LNCaP clone FGC (cell line): ENCODE measurements around the gene TP73.

Experiments
- DNase-seq: peaks from one replicate; pipeline ENCODE4 v3.0.0-alpha.2; 2011; ENCODE audit warnings: low read depth
- H3K4me3 ChIP-seq: 2 replicates; pipeline ENCODE4 v1.5.1; 2011; ENCODE audit warnings: mild to moderate bottlenecking, low read depth, low read length, control low read depth
- CTCF ChIP-seq: IDR thresholded peaks from 2 replicates; pipeline ENCODE4 v1.5.1; 2012; ENCODE audit warnings: mild to moderate bottlenecking; ENCODE audit not compliant: control insufficient read depth, insufficient read depth; ENCODE audit errors: extremely low read depth

Gene TP73

GRCh38 chr1:3762151-3762872 is 110.0 kb downstream of the TP73 start:
- no peak for TF ChIP-seq CTCF
- no peak for DNase-seq
- no peak overlapping the region for H3K4me3 ChIP-seq

DNA sequence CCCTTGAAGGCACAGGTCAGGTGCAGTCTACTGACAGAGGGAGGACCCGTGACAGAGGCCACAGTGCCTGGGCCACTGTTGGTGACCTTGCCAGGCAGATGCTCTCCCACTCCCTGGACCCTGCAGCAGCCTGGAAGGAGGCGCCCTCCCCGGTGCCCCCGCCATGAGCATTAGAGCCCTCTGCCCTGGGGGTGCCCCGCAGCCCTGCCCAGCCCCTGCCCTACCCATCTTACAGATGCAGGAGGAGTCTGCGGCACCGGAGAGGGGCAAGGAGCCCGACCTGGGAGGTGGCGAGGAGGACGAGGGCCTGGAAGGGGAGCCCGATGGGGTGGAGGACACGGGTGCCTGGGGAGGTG is 110.5 kb downstream of the TP73 start:
- no peak overlapping the region for H3K4me3 ChIP-seq
- no peak for DNase-seq
- no peak for TF ChIP-seq CTCF

- TF ChIP-seq CTCF, result no peak
- no peak overlapping the region for H3K4me3 ChIP-seq
- DNase-seq, result no peak
Measured at GRCh38 chr1:3763351-3764125, 111.2 kb downstream of the TP73 start.

DNA sequence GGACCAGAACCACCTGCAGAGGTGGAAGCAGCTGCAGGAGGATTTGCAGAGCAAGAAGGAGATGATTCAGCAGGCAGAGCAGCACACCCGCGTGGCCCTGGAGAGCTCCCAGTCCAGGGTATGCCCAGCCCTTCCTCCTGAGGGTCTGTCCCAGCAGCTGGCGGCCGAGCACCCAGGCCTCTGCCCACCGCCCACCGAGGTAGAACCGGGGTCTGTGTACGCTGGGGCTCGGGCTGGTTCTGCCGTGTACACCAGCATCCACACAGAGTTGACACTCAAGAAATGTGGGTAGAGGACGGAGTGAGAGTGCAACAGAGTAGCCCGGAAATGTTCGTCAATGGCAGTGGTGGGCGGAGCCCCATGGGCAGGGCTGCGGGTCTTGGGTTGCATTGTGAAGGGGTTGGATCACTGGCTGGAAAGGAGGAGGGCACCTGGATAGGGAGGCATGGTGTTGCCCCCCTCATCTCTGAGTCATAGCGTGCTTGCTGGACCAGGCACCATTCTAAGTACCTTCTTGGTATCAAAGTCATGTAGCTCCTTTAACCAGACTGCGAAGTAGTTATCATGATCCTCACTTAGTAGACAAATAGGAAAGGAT is 115.1 kb downstream of the TP73 start:
- TF ChIP-seq CTCF, result no peak
- no peak overlapping the region for H3K4me3 ChIP-seq
- DNase-seq, result no peak

- TF ChIP-seq CTCF, result no peak
- no peak for DNase-seq
- no peak overlapping the region for H3K4me3 ChIP-seq
Measured at GRCh38 chr1:3768811-3769390, 116.6 kb downstream of the TP73 start.

- DNase-seq, result no peak
- H3K4me3 ChIP-seq, result no peak overlapping the region
- TF ChIP-seq CTCF, result no peak
Measured at GRCh38 chr1:3770047-3770765, 117.9 kb downstream of the TP73 start.
